ENCODE results near the gene UCP3.

DNA sequence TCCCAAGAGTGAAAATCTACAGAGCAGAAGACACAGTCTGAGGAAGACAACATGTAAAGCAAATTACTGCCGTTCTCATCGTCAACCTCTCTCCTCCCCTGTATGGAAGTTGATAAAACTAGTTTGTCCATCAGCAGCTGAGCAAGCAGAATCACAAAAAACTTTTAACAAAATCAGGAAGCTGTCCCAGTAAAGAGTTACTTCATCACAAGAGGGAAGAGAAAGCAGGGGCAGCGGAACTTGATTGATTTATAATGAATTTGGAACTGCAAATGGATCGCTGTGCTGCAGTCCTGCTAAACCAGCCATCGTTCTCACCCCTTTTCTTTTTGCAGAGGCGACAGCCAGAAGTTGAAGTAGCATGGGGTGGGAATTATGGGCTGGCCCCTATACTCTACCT is 13.7 kb upstream of the UCP3 start:
- no peak for TF ChIP-seq POLR2A (IDR thresholded peaks at IDR 0.05; ENCODE audit: low read depth, low read length)
- TF ChIP-seq TCF7 (IDR thresholded peaks at IDR 0.05; ENCODE audit: borderline replicate concordance): no peak

Data from GM12878 (cell line).